K562 treated with DMSO at 1 percent for 24 hours (cell line): Measurements from ENCODE around the gene TSPAN1. TPM values are rescaled to one million over a fixed set of nuclear protein-coding genes. Genes with fewer than 3 reads are reported as not detected.

ENCODE experiments used
- total RNA-seq: library from RNA; unstranded; fragments of 300-600 nt; gene quantifications from 2 replicates; pipeline ENCODE4 v1.2.3, GENCODE V29; 2022; ENCODE audit warnings: low read depth; ENCODE audit not compliant: insufficient read depth

Gene TSPAN1
- not detected in 2 replicates for total RNA-seq

DNA sequence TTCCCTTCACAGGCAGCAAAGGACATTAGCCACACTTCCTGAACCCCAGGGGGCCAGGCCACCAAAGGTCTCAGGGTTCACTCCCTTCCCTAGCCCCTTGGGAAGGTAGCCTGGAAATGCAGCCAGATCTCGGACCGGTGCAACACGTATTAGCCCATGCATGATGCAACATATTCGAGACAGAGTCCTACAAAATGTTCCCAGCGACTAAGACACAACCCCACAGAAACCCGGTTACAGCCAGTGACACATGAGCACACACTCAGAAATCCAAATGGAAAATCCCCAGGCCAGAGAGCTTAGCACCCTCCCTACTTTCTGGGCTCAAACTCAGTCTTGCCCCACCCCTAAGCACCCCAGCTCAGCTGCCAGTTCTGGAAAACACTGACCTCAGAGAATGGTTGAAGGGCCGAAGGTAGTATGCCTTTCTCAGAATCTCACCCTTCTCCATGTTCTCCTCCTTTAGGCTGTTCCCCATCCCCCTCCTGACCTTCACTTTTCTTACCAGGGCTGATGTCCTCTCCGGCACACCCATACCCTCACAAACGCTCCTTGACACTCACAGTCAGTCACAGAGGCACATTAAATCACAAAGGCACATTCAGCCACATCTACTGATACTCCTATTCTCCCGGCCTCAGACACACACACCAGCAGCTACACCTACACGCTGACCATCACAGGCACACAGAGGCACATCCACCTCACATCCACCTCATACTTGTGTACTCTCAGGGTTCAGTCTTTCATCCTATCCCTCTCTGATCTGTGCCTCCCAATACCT is at the start of gene TSPAN1:
TSS of gene TSPAN1 (plus strand) at position 640 of the 784 bp plus-strand sequence. CDS start 6,021 bp downstream, outside the sequence.

GRCh38 chr1:46132529-46133180 is 42.2 kb upstream of the TSPAN1 start, which contains the start of gene PIK3R3:
TSS of gene PIK3R3 (minus strand) at chr1:46132629. CDS start at chr1:46131952, 677 bp downstream.

DNA sequence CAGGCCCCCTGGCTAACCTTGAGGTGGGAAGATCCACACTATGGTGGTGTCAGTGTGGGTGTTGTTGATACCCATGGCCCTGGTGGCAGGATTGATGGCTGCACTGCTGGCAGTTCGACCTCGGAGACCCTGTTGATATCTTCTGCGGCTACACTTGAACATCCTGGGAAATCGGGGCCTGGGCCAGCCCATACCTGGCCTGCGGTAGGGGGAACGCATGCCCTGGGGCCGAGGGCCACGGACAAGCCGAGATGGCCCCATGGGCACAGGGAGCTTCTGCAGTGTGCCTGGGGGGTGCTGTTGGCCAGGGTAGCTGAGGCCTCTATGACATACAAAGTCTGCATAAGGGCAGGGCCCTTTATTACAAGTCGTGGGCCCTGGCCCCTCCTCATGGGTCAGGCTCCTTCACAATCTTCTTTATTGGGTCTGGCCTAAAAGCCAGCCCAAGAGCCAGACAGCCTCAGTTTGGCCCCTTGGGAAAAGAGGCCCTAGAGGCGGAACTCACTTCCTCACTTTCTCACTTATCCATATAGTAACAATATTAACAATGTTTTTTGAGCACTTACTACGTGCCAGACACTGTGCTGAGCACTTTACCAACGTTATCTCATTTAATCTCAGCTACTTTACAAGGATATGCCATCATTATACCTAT is 1.5 kb downstream of the TSPAN1 start, which contains the start of gene P3R3URF:
TSS of gene P3R3URF (minus strand) at position 278 of the 655 bp plus-strand sequence. CDS start at position 261, 17 bp downstream.

DNA sequence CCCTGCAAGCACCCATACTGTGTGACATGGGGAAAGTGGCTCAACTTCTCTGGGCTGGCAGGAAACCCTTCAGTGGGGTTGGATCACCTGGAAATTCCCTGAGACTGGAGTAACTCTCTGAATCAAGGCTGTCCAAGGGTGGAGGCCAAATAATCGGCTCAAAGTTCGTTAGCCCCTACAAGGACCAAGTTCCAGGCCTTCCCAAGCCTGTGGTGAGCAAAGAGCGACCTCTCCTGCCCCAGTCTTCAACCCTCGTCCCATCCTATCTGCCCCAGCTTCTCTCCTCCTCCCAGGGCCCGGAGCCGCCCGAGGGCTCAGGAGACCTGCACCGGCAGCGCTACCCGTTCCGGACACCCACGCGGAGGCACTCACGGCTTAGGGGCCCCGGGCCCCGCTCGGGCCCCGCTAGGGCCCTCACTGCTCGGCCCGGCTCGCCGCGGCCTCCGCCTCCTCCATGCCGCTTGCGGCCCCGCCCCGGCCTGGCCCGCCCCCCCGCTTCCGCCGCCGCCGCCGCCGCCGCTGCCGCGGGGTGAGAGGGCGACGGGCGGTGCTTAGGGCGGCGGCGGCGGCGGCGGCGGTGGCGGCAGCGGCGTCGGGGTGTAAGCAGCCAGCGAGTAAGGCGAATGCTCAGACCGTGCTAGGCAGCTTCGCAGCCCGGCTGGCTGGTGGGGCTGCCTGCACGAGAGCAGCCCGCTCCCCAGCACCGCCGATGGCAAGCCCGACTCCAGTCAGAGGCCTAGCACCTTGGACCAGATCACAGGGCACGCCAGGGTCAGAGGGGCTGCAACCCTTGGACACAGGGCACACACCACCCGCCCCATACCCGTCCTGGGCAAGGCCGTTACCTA is 23.3 kb downstream of the TSPAN1 start, which contains the start of gene POMGNT1:
TSS of gene POMGNT1 (minus strand) at position 471 of the 848 bp plus-strand sequence. CDS start 613 bp downstream, outside the sequence.

Other genes with a start within 250 kb of the TSPAN1 start
- gene PIK3R3, start 42.5 kb upstream of the TSPAN1 start, total RNA-seq, result 5.2 and 5.6 TPM in 2 replicates
- gene P3R3URF, start 1.4 kb downstream of the TSPAN1 start, total RNA-seq, result not detected in 2 replicates
- 42.8 and 43.6 TPM in 2 replicates for gene POMGNT1, start 23.3 kb downstream of the TSPAN1 start, total RNA-seq
- 0.68 and 1.6 TPM in 2 replicates for gene LURAP1, start 28.2 kb downstream of the TSPAN1 start, total RNA-seq
- 58.5 and 59.0 TPM in 2 replicates for gene RAD54L, start 72.7 kb downstream of the TSPAN1 start, total RNA-seq
- 72.6 and 80.6 TPM in 2 replicates for gene LRRC41, start 128.5 kb downstream of the TSPAN1 start, total RNA-seq
- gene UQCRH, start 128.6 kb downstream of the TSPAN1 start, total RNA-seq, result 1,126 and 1,196 TPM in 2 replicates
- gene NSUN4, start 165.7 kb downstream of the TSPAN1 start, total RNA-seq, result 46.6 and 57.5 TPM in 2 replicates
- 0.82 and 0.86 TPM in 2 replicates for gene FAAH, start 219.2 kb downstream of the TSPAN1 start, total RNA-seq